K562 (cell line): ENCODE data around the gene HSDL2. TPM values are rescaled to one million over a fixed set of nuclear protein-coding genes. Genes with fewer than 3 reads are reported as not detected.

ENCODE experiments used
- ATF3 ChIP-seq, 2 experiments: fragments of 450-650 bp in 1 of 2; sonication (generic) in 1 of 2; formaldehyde crosslinking in 1 of 2; IDR thresholded peaks in 1 of 2; conservative IDR thresholded peaks in 1 of 2; 2 replicates each; pipeline versions ENCODE4 v1.6.1 to v1.8.1; 2016 to 2023; ENCODE audit warnings: mild to moderate bottlenecking in 2 of 2, moderate library complexity in 2 of 2, inconsistent platforms in 1 of 2, missing genetic modification reagents in 1 of 2
- CREBBP ChIP-seq: IDR thresholded peaks from one replicate; pipeline ENCODE4 v1.6.1; 2012; ENCODE audit warnings: low read depth, mild to moderate bottlenecking, control low read depth, inconsistent platforms, low read length
- CTBP1 ChIP-seq: fragments of 450-650 bp; IDR thresholded peaks from 2 replicates; pipeline ENCODE4 v1.6.1; 2016; ENCODE audit warnings: borderline replicate concordance
- DMBX1 ChIP-seq: fragments of 250-450 bp; sonication (Bioruptor Pico); IDR thresholded peaks from 2 replicates; pipeline ENCODE4 v1.8.0; 2022; ENCODE audit warnings: inconsistent platforms, mild to moderate bottlenecking, moderate library complexity, borderline replicate concordance
- E2F1 ChIP-seq: sonication (generic); formaldehyde crosslinking; IDR thresholded peaks from 2 replicates; pipeline ENCODE4 v1.8.1; 2023; ENCODE audit warnings: mild to moderate bottlenecking, missing genetic modification reagents, moderate library complexity
- POLR2G ChIP-seq: fragments of 200-400 bp; formaldehyde crosslinking; IDR thresholded peaks from 2 replicates; pipeline ENCODE4 v1.6.1; 2017; ENCODE audit warnings: low read depth, mild to moderate bottlenecking, antibody characterized with exemption, low read length, moderate library complexity
- SMAD1 ChIP-seq: fragments of 150-350 bp; IDR thresholded peaks from 2 replicates; pipeline ENCODE4 v1.6.1; 2014; ENCODE audit warnings: low read length, low read depth; ENCODE audit not compliant: partially characterized antibody
- SPI1 ChIP-seq: IDR thresholded peaks from 2 replicates; pipeline ENCODE4 v1.6.1; 2011; ENCODE audit warnings: low read depth, low read length, control low read depth, borderline replicate concordance
- TAF9B ChIP-seq: fragments of 450-650 bp; IDR thresholded peaks from 2 replicates; pipeline ENCODE4 v1.6.1; 2018; ENCODE audit warnings: mild to moderate bottlenecking; ENCODE audit not compliant: partially characterized antibody
- ZFP30 ChIP-seq: fragments of 250-450 bp; sonication (Bioruptor Pico); IDR thresholded peaks from 2 replicates; pipeline ENCODE4 v1.8.0; 2022; ENCODE audit warnings: moderate library complexity, mild to moderate bottlenecking, inconsistent platforms, borderline replicate concordance
- polyA plus RNA-seq, 8 experiments: library from polyadenylated mRNA; depleted of rRNA in 4 of 8; stranded (reverse) in 5 of 8; unstranded in 3 of 8; fragments of >200 nt; fragmentation: Nextera tagmentation in 2 of 8; fragmentation: Illumina TruSeq in 1 of 8; extraction: Ambion mirVana in 2 of 8; extraction: Trizol in 1 of 8; gene quantifications; 2 replicates each; pipeline versions ENCODE4 v1.2.1 to v1.2.3, GENCODE V29; 2011 to 2014; ENCODE audit warnings: inconsistent platforms in 1 of 8, missing spikeins in 1 of 8
- total RNA-seq, 7 experiments: library from RNA; depleted of rRNA in 6 of 7; stranded (reverse); fragments of >200 nt in 6 of 7; fragmentation: Illumina TruSeq in 2 of 7; extraction: Trizol in 2 of 7; gene quantifications; 2 replicates each; pipeline versions ENCODE4 v1.2.1 to v1.2.3, GENCODE V29; 2011 to 2021; ENCODE audit warnings: low replicate concordance in 1 of 7
- TF ChIP-seq, protein P1 (sequence below): fragments of 450-650 bp; IDR thresholded peaks from 2 replicates; pipeline ENCODE4 v1.6.1; 2016; ENCODE audit warnings: mild to moderate bottlenecking, moderate library complexity

The HSDL2 gene
- total and polyA plus RNA-seq, 9 of the 15 experiments (the other 6 are each of a cell fraction or from before 2014, with no cell fraction given) = 22.8 to 74.1 (median 35.6) TPM

- TF ChIP-seq, protein P1, sequence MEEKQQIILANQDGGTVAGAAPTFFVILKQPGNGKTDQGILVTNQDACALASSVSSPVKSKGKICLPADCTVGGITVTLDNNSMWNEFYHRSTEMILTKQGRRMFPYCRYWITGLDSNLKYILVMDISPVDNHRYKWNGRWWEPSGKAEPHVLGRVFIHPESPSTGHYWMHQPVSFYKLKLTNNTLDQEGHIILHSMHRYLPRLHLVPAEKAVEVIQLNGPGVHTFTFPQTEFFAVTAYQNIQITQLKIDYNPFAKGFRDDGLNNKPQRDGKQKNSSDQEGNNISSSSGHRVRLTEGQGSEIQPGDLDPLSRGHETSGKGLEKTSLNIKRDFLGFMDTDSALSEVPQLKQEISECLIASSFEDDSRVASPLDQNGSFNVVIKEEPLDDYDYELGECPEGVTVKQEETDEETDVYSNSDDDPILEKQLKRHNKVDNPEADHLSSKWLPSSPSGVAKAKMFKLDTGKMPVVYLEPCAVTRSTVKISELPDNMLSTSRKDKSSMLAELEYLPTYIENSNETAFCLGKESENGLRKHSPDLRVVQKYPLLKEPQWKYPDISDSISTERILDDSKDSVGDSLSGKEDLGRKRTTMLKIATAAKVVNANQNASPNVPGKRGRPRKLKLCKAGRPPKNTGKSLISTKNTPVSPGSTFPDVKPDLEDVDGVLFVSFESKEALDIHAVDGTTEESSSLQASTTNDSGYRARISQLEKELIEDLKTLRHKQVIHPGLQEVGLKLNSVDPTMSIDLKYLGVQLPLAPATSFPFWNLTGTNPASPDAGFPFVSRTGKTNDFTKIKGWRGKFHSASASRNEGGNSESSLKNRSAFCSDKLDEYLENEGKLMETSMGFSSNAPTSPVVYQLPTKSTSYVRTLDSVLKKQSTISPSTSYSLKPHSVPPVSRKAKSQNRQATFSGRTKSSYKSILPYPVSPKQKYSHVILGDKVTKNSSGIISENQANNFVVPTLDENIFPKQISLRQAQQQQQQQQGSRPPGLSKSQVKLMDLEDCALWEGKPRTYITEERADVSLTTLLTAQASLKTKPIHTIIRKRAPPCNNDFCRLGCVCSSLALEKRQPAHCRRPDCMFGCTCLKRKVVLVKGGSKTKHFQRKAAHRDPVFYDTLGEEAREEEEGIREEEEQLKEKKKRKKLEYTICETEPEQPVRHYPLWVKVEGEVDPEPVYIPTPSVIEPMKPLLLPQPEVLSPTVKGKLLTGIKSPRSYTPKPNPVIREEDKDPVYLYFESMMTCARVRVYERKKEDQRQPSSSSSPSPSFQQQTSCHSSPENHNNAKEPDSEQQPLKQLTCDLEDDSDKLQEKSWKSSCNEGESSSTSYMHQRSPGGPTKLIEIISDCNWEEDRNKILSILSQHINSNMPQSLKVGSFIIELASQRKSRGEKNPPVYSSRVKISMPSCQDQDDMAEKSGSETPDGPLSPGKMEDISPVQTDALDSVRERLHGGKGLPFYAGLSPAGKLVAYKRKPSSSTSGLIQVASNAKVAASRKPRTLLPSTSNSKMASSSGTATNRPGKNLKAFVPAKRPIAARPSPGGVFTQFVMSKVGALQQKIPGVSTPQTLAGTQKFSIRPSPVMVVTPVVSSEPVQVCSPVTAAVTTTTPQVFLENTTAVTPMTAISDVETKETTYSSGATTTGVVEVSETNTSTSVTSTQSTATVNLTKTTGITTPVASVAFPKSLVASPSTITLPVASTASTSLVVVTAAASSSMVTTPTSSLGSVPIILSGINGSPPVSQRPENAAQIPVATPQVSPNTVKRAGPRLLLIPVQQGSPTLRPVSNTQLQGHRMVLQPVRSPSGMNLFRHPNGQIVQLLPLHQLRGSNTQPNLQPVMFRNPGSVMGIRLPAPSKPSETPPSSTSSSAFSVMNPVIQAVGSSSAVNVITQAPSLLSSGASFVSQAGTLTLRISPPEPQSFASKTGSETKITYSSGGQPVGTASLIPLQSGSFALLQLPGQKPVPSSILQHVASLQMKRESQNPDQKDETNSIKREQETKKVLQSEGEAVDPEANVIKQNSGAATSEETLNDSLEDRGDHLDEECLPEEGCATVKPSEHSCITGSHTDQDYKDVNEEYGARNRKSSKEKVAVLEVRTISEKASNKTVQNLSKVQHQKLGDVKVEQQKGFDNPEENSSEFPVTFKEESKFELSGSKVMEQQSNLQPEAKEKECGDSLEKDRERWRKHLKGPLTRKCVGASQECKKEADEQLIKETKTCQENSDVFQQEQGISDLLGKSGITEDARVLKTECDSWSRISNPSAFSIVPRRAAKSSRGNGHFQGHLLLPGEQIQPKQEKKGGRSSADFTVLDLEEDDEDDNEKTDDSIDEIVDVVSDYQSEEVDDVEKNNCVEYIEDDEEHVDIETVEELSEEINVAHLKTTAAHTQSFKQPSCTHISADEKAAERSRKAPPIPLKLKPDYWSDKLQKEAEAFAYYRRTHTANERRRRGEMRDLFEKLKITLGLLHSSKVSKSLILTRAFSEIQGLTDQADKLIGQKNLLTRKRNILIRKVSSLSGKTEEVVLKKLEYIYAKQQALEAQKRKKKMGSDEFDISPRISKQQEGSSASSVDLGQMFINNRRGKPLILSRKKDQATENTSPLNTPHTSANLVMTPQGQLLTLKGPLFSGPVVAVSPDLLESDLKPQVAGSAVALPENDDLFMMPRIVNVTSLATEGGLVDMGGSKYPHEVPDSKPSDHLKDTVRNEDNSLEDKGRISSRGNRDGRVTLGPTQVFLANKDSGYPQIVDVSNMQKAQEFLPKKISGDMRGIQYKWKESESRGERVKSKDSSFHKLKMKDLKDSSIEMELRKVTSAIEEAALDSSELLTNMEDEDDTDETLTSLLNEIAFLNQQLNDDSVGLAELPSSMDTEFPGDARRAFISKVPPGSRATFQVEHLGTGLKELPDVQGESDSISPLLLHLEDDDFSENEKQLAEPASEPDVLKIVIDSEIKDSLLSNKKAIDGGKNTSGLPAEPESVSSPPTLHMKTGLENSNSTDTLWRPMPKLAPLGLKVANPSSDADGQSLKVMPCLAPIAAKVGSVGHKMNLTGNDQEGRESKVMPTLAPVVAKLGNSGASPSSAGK = no peak
- peak; percentile 93 for TF ChIP-seq POLR2G
- peak; percentile 58 for TF ChIP-seq TAF9B
- TF ChIP-seq SPI1 = peak; percentile 86
- no peak for TF ChIP-seq ZFP30 (CRISPR knock-in tag)
- peak; percentile 86 for TF ChIP-seq CTBP1
- no peak for TF ChIP-seq CREBBP
- peak; percentile 83 for TF ChIP-seq E2F1 (CRISPR knock-in tag)
- TF ChIP-seq SMAD1 = peak; percentile 30
- TF ChIP-seq DMBX1 = peak; percentile 5; the same call in 1 of the 2 replicates
- TF ChIP-seq ATF3 (IDR thresholded peaks at IDR 0.05) = no peak
- TF ChIP-seq ATF3 (CRISPR knock-in tag; conservative IDR thresholded peaks at IDR 0.05) = no peak
Observed at GRCh38 chr9:112332977-112333638, 46.8 kb upstream of the HSDL2 start, which contains the start of gene PTBP3 (continued).
